CD8-positive, alpha-beta memory T cell (primary cell): ENCODE results near the gene MED27. TPM values are rescaled to one million over a fixed set of nuclear protein-coding genes. Genes with fewer than 3 reads are reported as not detected.

Source experiments
- CTCF ChIA-PET: fragments of 350-600 bp; sonication (Branson Sonifier 250); formaldehyde crosslinking; loops from one replicate; lab custom pipeline; 2021; ENCODE audit warnings: antibody characterized with exemption; lab: Charles Lee
- POLR2A ChIA-PET: fragments of 350-600 bp; sonication (Branson Sonifier 250); formaldehyde crosslinking; loops from one replicate; lab custom pipeline; 2021; ENCODE audit warnings: antibody characterized with exemption; lab: Charles Lee
- DNase-seq, 5 donors: peaks; one replicate each; pipeline versions ENCODE4 v3.0.0 to v3.0.0-alpha.2; 2020 to 2022; ENCODE audit warnings: mixed read lengths in 1 of 5
- H3K27ac ChIP-seq: one replicate; pipeline ENCODE4 v1.7.0; 2013; ENCODE audit warnings: low read depth, mild to moderate bottlenecking, low read length, moderate library complexity
- H3K27me3 ChIP-seq: 2 replicates; pipeline ENCODE4 v1.7.0; 2013; ENCODE audit warnings: low read length, mild to moderate bottlenecking; ENCODE audit not compliant: insufficient read depth, poor library complexity, severe bottlenecking
- H3K36me3 ChIP-seq: 2 replicates; pipeline ENCODE4 v1.7.0; 2013; ENCODE audit warnings: mild to moderate bottlenecking, low read length, moderate library complexity; ENCODE audit not compliant: insufficient read depth
- H3K4me1 ChIP-seq: 2 replicates; pipeline ENCODE4 v1.7.0; 2013; ENCODE audit warnings: mild to moderate bottlenecking, low read length, moderate library complexity; ENCODE audit not compliant: insufficient read depth
- H3K4me3 ChIP-seq: 2 replicates; pipeline ENCODE4 v1.7.0; 2013; ENCODE audit warnings: mild to moderate bottlenecking, low read length
- H3K9me3 ChIP-seq: 2 replicates; pipeline ENCODE4 v1.7.0; 2013; ENCODE audit warnings: mild to moderate bottlenecking, low read length
- H3K27ac Mint-ChIP-seq, 8 donors: one replicate each; pipeline ENCODE4 v1.8.0; 2020 to 2021; ENCODE audit warnings: mixed read lengths in 8 of 8, mild to moderate bottlenecking in 6 of 8, inconsistent platforms in 3 of 8, moderate library complexity in 3 of 8
- H3K27me3 Mint-ChIP-seq, 2 donors: one replicate each; pipeline ENCODE4 v1.8.0; 2020 to 2021; ENCODE audit warnings: mixed read lengths in 2 of 2, mild to moderate bottlenecking in 1 of 2, moderate library complexity in 1 of 2
- H3K36me3 Mint-ChIP-seq, 3 donors: one replicate each; pipeline ENCODE4 v1.8.0; 2020 to 2021; ENCODE audit warnings: mixed read lengths in 3 of 3, inconsistent platforms in 1 of 3, mild to moderate bottlenecking in 1 of 3
- H3K4me1 Mint-ChIP-seq, 3 donors: one replicate each; pipeline ENCODE4 v1.8.0; 2020 to 2021; ENCODE audit warnings: mixed read lengths in 3 of 3, inconsistent platforms in 1 of 3, mild to moderate bottlenecking in 1 of 3
- H3K4me3 Mint-ChIP-seq, 7 donors: one replicate each; pipeline ENCODE4 v1.8.0; 2020 to 2021; ENCODE audit warnings: mixed read lengths in 7 of 7, mild to moderate bottlenecking in 6 of 7, moderate library complexity in 4 of 7, inconsistent platforms in 2 of 7
- H3K9me3 Mint-ChIP-seq, 5 donors: one replicate each; pipeline ENCODE4 v1.8.0; 2020 to 2022; ENCODE audit warnings: mixed read lengths in 5 of 5, mild to moderate bottlenecking in 3 of 5, moderate library complexity in 2 of 5, inconsistent platforms in 1 of 5
- polyA plus RNA-seq: library from polyadenylated mRNA; unstranded; fragments of 300-500 nt; fragmentation: Illumina TruSeq; gene quantifications from one replicate; pipeline ENCODE4 v1.2.3, GENCODE V29; 2021
- total RNA-seq, 2 experiments: library from RNA; stranded (reverse); gene quantifications; one replicate each; pipeline ENCODE4 v1.2.3, GENCODE V29; 2021

Gene MED27
- total and polyA plus RNA-seq, 3 experiments from 2014 or later: 31.6 to 39.7 (median 35.9) TPM

DNA sequence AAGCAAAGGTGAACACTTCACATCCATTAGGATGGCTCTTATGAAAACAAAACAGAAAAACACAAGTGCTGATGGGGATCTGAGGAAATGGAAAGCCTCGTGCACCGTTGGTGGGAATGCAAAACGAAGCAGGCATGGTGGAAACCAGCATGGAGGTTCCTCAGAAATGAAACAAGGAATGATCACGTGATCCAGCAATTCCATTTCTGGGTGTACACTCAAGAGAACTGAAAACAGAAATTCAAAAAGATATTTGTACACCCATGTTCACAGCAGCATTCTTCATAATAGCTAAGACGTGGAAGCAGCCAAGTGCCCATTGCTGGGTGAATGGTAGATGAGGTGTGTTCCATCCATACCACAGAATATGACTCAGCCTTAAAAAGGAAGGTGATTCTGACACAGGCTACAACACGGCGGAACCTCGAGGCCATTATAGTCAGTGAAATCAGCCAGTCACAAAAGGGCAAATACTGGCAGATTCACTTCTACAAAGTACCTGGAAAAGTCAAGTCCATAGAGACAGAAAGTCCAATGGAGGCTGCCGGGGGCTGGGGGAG, 252.6 kb downstream of the MED27 start:
- H3K4me1 ChIP-seq: no peaks in the 10 kb centered on the region
- CTCF ChIA-PET: no interaction called here

GRCh38 chr9:131826053-131826452, 253.6 kb downstream of the MED27 start:
- no peak overlapping the region for H3K27ac Mint-ChIP-seq
- no peak overlapping the region for H3K4me3 ChIP-seq
- H3K4me1 ChIP-seq: no peaks in the 10 kb centered on the region
- H3K9me3 ChIP-seq: no peaks in the 10 kb centered on the region
- peaks cover 3% of the 10 kb centered on the region for H3K27me3 ChIP-seq
- no peak for DNase-seq
- no peak overlapping the region for H3K27ac ChIP-seq
- peaks cover 13 to 46% of the 10 kb centered on the region in 2 donors for H3K27me3 Mint-ChIP-seq
- no peaks in the 10 kb centered on the region for H3K36me3 ChIP-seq
- H3K9me3 Mint-ChIP-seq: peaks cover 0 to 1% (median 0%) of the 10 kb centered on the region in 5 donors
- H3K4me1 Mint-ChIP-seq: no peaks in the 10 kb centered on the region
- ChIA-PET POLR2A (no interaction called here), CTCF (no interaction called here)
- peaks cover 0 to 4% (median 0%) of the 10 kb centered on the region in 3 donors for H3K36me3 Mint-ChIP-seq
- no peak overlapping the region for H3K4me3 Mint-ChIP-seq

More for the DNA sequence above, 252.6 kb downstream of the MED27 start:
- Mint-ChIP-seq H3K4me3 (no peak overlapping the region), H3K9me3 (peaks cover 0 to 1% (median 0%) of the 10 kb centered on the region in 5 donors), H3K4me1 (no peaks in the 10 kb centered on the region), H3K27ac (peak overlapping the region in 1 of 8 donors; percentile 1), H3K36me3 (peaks cover 0 to 4% (median 0%) of the 10 kb centered on the region in 3 donors), H3K27me3 (peaks cover 9 to 43% of the 10 kb centered on the region in 2 donors)
- Histone ChIP-seq H3K27ac (no peak overlapping the region), H3K9me3 (no peaks in the 10 kb centered on the region), H3K27me3 (peaks cover 3% of the 10 kb centered on the region), H3K4me3 (no peak overlapping the region), H3K36me3 (no peaks in the 10 kb centered on the region)
- no peak for DNase-seq
- POLR2A ChIA-PET: no interaction called here

DNA sequence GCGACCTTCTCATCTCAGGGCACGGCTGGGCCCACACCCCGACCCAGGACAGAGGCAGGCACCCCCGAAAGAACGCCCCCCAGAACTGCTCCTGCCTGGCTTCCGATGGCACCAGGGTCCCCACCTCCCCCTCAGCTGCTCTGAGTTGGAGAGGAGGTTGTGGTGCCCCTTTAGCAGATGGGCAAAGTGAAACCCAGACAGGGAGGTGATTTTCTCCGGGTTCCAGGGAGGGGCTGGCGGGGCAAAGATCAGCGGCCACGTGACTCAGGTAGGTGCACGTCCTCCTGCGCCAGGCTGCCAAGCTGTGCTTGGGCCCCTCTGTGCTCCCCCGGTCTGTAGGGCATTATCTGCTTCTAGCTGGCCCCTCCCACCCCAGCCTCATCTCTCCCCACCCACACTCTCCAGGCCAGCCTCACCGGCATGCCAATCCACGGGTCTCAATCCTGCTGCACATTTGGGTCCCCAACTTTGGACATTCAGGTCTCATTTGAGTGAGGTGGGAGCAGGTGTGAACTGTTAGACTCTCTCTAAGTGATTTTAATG, 254.6 kb downstream of the MED27 start:
- H3K27ac ChIP-seq: no peak overlapping the region
- H3K36me3 ChIP-seq: no peaks in the 10 kb centered on the region
- peaks cover 0 to 4% (median 0%) of the 10 kb centered on the region in 3 donors for H3K36me3 Mint-ChIP-seq
- ChIA-PET CTCF (no interaction called here), POLR2A (interaction anchor here (0.6 kb wide), 1 partner anchor 152 kb away, joined by 5 read pairs; no protein-coding TSS in a partner anchor)
- peaks cover 13 to 52% of the 10 kb centered on the region in 2 donors for H3K27me3 Mint-ChIP-seq
- H3K4me1 Mint-ChIP-seq: no peaks in the 10 kb centered on the region
- no peaks in the 10 kb centered on the region for H3K4me1 ChIP-seq
- peaks cover 0 to 1% (median 0%) of the 10 kb centered on the region in 5 donors for H3K9me3 Mint-ChIP-seq
- no peak overlapping the region for H3K4me3 ChIP-seq
- peak in 1 of 5 donors; percentile 15 for DNase-seq
- H3K9me3 ChIP-seq: no peaks in the 10 kb centered on the region
- no peak overlapping the region for H3K4me3 Mint-ChIP-seq
- peaks cover 3% of the 10 kb centered on the region for H3K27me3 ChIP-seq
- H3K27ac Mint-ChIP-seq: no peak overlapping the region

DNA sequence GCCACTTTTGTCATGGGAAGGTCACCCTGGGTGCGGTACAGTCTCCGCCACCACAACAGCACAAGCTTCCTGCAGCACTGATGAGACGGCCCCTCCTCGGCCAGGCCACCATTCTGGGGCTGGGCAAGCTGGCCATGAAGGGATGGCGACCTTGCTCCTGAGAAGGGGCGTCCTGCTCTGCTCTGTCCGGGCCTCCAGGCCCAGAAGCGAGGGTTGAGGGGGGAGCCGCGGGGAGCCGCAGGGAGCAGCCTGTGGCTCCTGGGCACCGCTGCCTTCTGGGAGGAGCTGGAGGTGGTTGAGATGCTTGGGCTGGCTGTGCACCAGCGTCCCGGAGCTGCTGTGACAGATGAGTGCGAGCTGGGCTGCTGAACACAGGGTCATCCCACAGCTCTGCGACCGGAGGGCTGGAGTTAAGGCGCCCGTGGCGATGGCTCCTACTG, 255.5 kb downstream of the MED27 start:
- no peak overlapping the region for H3K4me3 Mint-ChIP-seq

GRCh38 chr9:131823701-131824146, 255.9 kb downstream of the MED27 start:
- Histone ChIP-seq H3K4me1 (no peaks in the 10 kb centered on the region), H3K4me3 (no peak overlapping the region), H3K36me3 (no peaks in the 10 kb centered on the region), H3K27me3 (no peaks in the 10 kb centered on the region), H3K27ac (no peak overlapping the region), H3K9me3 (no peaks in the 10 kb centered on the region)
- H3K9me3 Mint-ChIP-seq: peaks cover 0 to 1% (median 0%) of the 10 kb centered on the region in 5 donors
- peaks cover 0 to 4% (median 0%) of the 10 kb centered on the region in 3 donors for H3K36me3 Mint-ChIP-seq
- no peak overlapping the region for H3K4me3 Mint-ChIP-seq
- ChIA-PET CTCF (no interaction called here), POLR2A (no interaction called here)
- H3K27ac Mint-ChIP-seq: no peak overlapping the region
- no peaks in the 10 kb centered on the region for H3K4me1 Mint-ChIP-seq
- peaks cover 13 to 57% of the 10 kb centered on the region in 2 donors for H3K27me3 Mint-ChIP-seq
- DNase-seq: no peak

More for the DNA sequence above, 255.5 kb downstream of the MED27 start:
- Histone ChIP-seq H3K9me3 (no peaks in the 10 kb centered on the region), H3K27me3 (no peaks in the 10 kb centered on the region), H3K4me3 (no peak overlapping the region), H3K4me1 (no peaks in the 10 kb centered on the region), H3K27ac (no peak overlapping the region), H3K36me3 (no peaks in the 10 kb centered on the region)
- Mint-ChIP-seq H3K27me3 (peaks cover 13 to 55% of the 10 kb centered on the region in 2 donors), H3K27ac (no peak overlapping the region), H3K9me3 (peaks cover 0 to 1% (median 0%) of the 10 kb centered on the region in 5 donors), H3K36me3 (peaks cover 0 to 4% (median 0%) of the 10 kb centered on the region in 3 donors), H3K4me1 (no peaks in the 10 kb centered on the region)
- no peak for DNase-seq
- CTCF ChIA-PET: no interaction called here
- POLR2A ChIA-PET: no interaction called here

- no peaks in the 10 kb centered on the region for H3K36me3 ChIP-seq
- H3K27me3 ChIP-seq: no peaks in the 10 kb centered on the region
- POLR2A ChIA-PET: no interaction called here
- H3K36me3 Mint-ChIP-seq: no peaks in the 10 kb centered on the region
- no peak for DNase-seq
- H3K4me3 ChIP-seq: no peak overlapping the region
- no peaks in the 10 kb centered on the region for H3K9me3 Mint-ChIP-seq
- CTCF ChIA-PET: no interaction called here
- H3K27ac ChIP-seq: no peak overlapping the region
- H3K27me3 Mint-ChIP-seq: peaks cover 8 to 44% of the 10 kb centered on the region in 2 donors
- no peak overlapping the region for H3K4me3 Mint-ChIP-seq
- no peaks in the 10 kb centered on the region for H3K4me1 Mint-ChIP-seq
- H3K27ac Mint-ChIP-seq: no peak overlapping the region
- no peaks in the 10 kb centered on the region for H3K9me3 ChIP-seq
- no peaks in the 10 kb centered on the region for H3K4me1 ChIP-seq
Measured at GRCh38 chr9:131818089-131818488, 261.6 kb downstream of the MED27 start.

DNA sequence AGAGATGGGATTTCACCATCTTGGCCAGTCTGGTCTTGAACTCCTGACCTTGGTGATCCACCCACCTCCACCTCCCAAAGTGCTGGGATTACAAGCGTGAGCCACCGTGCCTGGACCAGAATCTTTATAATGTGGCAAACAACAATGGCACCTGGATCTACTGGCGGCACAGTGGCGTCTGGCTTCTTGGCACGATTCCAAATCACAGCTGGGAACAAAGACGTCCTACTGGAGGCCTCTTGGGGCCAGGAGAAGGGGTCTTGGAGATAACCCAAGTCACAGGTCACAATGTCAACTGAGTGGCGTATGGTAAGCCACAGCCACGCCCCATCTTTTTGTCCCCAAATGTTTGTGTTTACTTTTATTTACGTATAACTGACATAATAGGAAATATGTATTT, 262.0 kb downstream of the MED27 start:
- H3K27ac Mint-ChIP-seq: peak overlapping the region in 1 of 8 donors; percentile 63
- H3K4me3 ChIP-seq: no peak overlapping the region
- CTCF ChIA-PET: no interaction called here

GRCh38 chr9:131817073-131817472, 262.6 kb downstream of the MED27 start:
- no peak overlapping the region for H3K4me3 ChIP-seq
- peak overlapping the region in 1 of 8 donors; percentile 32 for H3K27ac Mint-ChIP-seq
- no peaks in the 10 kb centered on the region for H3K27me3 ChIP-seq
- H3K36me3 Mint-ChIP-seq: no peaks in the 10 kb centered on the region
- no peak for DNase-seq
- H3K9me3 ChIP-seq: no peaks in the 10 kb centered on the region
- ChIA-PET CTCF (no interaction called here), POLR2A (no interaction called here)
- no peaks in the 10 kb centered on the region for H3K36me3 ChIP-seq
- H3K27ac ChIP-seq: no peak overlapping the region
- H3K4me3 Mint-ChIP-seq: no peak overlapping the region
- H3K4me1 Mint-ChIP-seq: no peaks in the 10 kb centered on the region
- no peaks in the 10 kb centered on the region for H3K9me3 Mint-ChIP-seq
- peaks cover 10 to 46% of the 10 kb centered on the region in 2 donors for H3K27me3 Mint-ChIP-seq
- H3K4me1 ChIP-seq: no peaks in the 10 kb centered on the region

More for the DNA sequence above, 262.0 kb downstream of the MED27 start:
- Mint-ChIP-seq H3K36me3 (no peaks in the 10 kb centered on the region), H3K27me3 (peaks cover 10 to 44% of the 10 kb centered on the region in 2 donors), H3K9me3 (no peaks in the 10 kb centered on the region), H3K4me3 (no peak overlapping the region), H3K4me1 (no peaks in the 10 kb centered on the region)
- POLR2A ChIA-PET: no interaction called here
- no peaks in the 10 kb centered on the region for H3K9me3 ChIP-seq
- H3K27ac ChIP-seq: no peak overlapping the region
- H3K36me3 ChIP-seq: no peaks in the 10 kb centered on the region
- no peaks in the 10 kb centered on the region for H3K27me3 ChIP-seq
- no peak for DNase-seq
- no peaks in the 10 kb centered on the region for H3K4me1 ChIP-seq
